ENCODE results near the gene SUMO2.

GRCh38 chr17:75135946-75136345 lies 46.8 kb downstream of the SUMO2 start:
- TF ChIP-seq TCF7 (IDR thresholded peaks at IDR 0.05; ENCODE audit: borderline replicate concordance) (no peak), EP300 (IDR thresholded peaks at IDR 0.05; ENCODE audit: borderline replicate concordance in 1 of 2, control insufficient read depth in 1 of 2, low read depth in 2 of 2, low read length in 2 of 2) (no peak), JUND (IDR thresholded peaks at IDR 0.05; ENCODE audit: low read depth, low read length) (no peak), CTCF (IDR thresholded peaks at IDR 0.05 in 2 of 3, conservative IDR thresholded peaks at IDR 0.05 in 1 of 3; ENCODE audit: control insufficient read depth in 2 of 3, extremely low read depth in 1 of 3, insufficient read depth in 1 of 3, low read depth in 3 of 3, low read length in 3 of 3) (no peak), RCOR1 (conservative IDR thresholded peaks at IDR 0.05; ENCODE audit: low read depth, low read length) (no peak), EZH2 (IDR thresholded peaks at IDR 0.05; ENCODE audit: borderline replicate concordance, control insufficient read depth, low read depth, low read length) (no peak), TARDBP (IDR thresholded peaks at IDR 0.05; ENCODE audit: borderline replicate concordance) (no peak), NR2C2 (IDR thresholded peaks at IDR 0.05; ENCODE audit: borderline replicate concordance, control insufficient read depth, insufficient read length, low read depth) (no peak), SP1 (IDR thresholded peaks at IDR 0.05; ENCODE audit: low read depth, low read length) (no peak), PBX3 (IDR thresholded peaks at IDR 0.05; ENCODE audit: insufficient replicate concordance, low read depth, low read length) (no peak), SMC3 (IDR thresholded peaks at IDR 0.05; ENCODE audit: borderline replicate concordance, low read length) (no peak)
